Measurements from ENCODE around the gene WDR43.

WDR43 gene

DNA sequence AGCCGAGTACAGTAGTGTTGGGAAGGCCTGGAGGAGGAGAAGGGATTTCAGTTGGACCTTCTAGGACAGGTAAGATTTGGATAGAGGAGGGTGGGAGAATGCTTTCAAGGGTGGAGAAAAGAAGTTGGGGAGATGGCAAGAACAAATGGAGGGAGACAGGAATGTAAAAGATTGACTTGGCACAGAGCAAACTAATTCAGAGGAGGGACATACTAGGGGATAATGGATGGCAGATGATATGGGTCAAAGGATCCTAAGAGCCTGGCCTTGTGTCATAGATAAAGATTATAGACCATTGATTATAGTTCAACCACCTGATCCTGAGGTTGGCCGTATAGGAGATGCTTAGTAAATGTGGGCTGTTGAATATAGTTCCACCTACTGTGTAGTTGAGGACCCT is 12.4 kb downstream of the WDR43 start:
- H3K27ac ChIP-seq = no peak overlapping the region
- no peak overlapping the region for H3K4me3 ChIP-seq

DNA sequence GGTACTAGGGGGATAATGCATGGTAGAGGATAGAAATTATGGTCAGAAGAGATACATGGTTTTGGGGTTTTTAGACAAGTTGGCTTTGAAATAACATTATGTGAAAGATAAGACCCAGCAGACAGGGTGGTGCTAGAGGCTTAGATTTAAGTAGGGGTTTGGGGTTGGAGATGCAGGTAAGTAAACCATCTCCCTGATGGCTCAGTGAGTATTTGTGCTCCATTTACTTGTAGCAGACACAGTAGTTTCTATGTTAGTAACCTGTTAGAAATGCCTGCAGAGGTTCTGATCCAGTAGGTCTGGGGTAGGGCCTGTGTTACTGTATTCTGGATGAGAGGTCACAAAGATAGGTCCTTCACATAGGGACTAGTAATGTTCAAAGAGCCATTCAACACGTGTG is 13.7 kb downstream of the WDR43 start:
- Histone ChIP-seq H3K27ac (no peak overlapping the region), H3K4me3 (no peak overlapping the region)

DNA sequence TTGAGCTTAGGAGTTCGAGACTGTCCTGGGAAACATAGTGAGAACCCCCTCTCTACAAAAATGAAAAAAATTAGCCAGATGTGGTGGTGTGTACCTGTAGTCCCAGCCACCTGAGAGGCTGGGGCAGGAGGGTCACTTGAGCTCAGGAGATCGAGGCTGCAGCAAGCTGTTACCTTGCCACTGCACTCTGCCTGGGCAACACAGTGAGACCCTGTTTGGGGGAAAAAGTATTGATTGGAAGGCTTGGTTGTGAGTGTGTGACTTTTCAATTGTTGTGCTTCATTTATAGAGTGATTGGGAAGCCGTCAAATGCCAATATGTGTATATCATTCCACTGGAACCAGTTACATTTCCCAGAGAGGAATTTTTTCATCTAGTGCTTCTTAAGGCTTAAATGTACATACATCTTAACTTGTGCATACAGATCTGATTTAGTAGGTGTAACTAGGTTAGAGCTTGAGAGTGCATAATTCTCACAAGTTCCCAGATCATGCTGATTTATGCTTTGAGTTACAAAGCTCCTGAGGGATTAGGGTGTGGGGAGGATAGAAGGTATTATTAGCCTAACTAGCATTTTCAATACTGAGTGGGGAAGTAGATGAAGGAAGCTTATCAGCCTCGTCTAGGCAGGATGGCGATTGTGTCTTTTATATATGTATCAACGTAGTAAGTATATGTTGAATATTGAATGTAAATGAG is 15.3 kb downstream of the WDR43 start:
- H3K27ac ChIP-seq = no peak overlapping the region

DNA sequence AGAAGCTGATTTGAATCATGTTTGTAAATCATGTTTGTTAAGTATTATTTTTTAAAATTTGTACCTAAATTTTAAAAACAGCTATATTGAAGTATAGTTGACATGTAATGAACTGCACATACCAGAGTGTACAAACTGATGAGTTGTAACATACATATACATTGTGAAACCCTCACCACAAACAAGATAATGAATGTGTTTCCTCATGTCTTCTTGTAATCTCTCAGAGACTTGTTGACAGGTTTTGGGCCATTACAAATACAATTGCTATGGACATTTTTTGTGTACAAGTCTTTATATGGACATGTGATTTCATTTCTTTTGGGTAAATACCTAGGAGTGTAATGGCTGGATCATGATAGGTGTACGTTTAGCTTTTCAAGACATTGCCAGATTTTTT is 21.5 kb downstream of the WDR43 start:
- Histone ChIP-seq H3K4me3 (no peak overlapping the region), H3K27ac (no peak overlapping the region)

More for the DNA sequence above, 15.3 kb downstream of the WDR43 start:
- no peak overlapping the region for H3K4me3 ChIP-seq

DNA sequence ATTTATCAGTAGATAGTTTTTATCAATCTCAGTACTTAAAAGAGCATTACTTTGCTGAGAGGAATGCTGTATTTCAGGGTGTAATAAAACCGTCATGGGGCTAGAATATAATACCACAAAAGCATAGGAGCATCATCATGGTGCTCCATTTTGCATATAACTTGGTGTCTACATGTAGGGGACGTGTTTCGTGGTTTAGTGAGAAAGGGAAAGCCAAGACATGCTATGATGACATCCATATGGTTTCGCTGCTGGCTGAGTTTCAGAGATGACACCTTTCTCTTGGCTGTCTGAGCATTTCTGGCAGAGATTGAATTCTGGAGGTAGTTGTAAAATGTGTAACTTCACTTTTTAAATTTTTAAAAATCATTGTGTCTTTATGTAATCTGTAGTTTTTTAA is 32.4 kb downstream of the WDR43 start:
- Histone ChIP-seq H3K27ac (peak overlapping the region in 1 of 21 experiments; percentile 28), H3K4me3 (no peak overlapping the region)

DNA sequence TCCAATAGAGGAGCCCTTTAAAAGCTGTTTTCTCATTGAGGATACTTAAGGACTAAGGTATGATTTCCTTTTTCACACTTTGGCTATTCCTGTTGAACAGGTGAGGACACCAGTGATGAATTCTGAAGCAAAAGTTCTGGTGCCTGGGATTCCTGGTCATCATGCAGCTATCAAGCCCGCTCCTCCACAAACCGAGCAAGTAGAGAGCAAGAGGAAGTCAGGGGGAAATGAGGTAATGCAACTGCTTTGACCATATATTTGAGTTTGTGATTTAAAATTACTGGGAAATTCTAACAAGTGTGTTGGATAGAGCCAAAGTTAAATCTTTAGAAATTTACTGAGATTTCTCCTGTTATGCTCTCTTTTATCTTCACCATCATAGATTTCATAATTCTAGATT is 33.0 kb downstream of the WDR43 start:
- peak overlapping the region in 4 of 21 experiments; percentile 6 to 28 (median 16) for H3K27ac ChIP-seq
- H3K4me3 ChIP-seq = no peak overlapping the region

DNA sequence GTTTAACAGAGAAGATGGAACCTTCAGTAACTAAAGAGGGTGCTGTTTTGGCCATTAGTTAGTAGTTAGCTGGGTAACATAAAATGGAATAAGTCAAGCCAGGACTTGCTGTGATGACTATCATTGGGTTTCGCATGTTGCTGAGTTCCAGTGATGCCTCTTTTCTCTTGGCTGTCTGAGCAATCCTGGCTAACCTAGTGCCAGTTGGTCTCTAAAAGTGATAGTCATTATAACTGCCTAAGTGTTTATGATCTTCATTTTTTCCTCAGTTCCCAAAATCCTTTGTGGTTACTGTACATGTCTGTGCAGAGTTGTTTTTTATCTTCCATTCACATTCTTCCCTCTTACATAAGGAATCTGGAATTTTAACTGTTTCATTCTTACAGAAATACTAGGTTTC is 33.4 kb downstream of the WDR43 start:
- Histone ChIP-seq H3K27ac (peak overlapping the region in 4 of 21 experiments; percentile 1 to 28 (median 17)), H3K4me3 (no peak overlapping the region)

DNA sequence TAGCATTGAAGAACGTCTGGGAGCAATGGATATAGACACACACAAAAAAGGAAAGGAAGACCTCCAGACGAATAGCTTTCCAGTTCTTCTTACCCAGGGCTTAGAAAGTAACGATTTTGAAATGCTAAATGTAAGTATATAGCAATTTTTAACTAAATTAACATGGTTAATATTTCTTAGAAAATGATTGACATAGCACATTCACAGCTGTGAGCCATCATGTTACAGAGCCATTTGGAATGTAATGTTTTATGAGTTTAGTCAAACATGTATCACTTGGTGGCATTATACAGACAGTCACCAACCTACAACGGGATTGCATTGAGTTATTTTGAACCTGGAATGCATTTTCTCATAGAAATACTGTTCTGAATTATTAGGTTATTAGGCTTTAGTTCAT is 35.1 kb downstream of the WDR43 start:
- no peak overlapping the region for H3K4me3 ChIP-seq
- no peak overlapping the region for H3K27ac ChIP-seq

DNA sequence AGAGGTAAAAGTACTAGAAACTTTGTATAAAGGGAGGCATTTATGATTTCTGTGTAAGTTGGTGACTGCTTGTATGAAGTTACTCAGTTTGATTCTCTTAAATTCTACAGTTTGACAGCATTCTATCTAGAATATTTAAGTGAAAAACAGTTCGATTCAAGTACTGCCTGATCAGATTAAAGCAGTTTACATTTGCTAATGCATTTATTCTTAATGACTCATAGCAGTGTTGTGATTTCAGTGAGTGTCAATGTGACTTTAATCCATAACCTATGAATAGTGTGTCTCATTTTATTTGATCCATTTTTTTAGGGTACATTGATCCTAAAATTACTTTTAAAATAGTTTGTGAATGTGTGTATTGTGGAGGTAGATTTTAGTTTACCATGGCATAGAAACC is 35.7 kb downstream of the WDR43 start:
- H3K4me3 ChIP-seq = no peak overlapping the region
- no peak overlapping the region for H3K27ac ChIP-seq

DNA sequence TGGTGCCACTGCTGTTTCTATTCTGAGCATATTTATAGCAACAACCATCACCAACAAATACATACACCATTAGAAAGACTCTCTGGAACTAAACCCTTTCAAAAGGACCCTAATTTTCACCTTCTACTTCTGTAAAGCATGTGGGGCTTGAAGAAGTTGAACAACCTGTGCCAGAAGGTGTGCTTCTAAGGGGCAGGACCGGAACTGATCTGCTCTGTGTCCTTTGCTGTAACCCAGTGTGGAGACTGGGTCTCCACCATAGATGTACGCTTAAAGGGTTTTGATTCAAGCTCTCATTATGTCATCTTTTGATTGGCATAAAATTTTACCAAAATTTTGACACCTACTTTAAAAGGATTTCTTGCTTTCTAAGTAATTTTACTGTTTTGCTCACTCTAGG is 40.3 kb downstream of the WDR43 start:
- Histone ChIP-seq H3K4me3 (no peak overlapping the region), H3K27ac (no peak overlapping the region)

DNA sequence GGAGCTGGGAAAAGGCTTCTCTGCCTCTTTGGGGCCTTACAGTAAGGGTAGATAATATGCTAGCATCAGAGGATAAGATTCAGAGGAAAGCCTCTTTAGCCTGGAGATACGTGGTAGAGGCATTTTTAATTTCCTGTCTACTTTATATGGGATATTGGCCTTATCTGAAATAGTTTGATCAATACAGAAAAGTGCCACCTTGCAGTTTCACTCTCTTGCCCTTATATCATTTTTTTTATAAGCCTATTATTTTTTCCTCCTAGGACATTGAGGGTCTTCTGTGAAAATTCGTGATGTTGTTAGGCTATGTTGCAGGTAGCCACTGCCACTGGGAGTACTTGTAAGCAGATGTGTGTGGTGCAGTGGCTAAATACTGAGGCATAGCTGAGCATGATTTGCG is 46.5 kb downstream of the WDR43 start:
- Histone ChIP-seq H3K4me3 (no peak overlapping the region), H3K27ac (no peak overlapping the region)

DNA sequence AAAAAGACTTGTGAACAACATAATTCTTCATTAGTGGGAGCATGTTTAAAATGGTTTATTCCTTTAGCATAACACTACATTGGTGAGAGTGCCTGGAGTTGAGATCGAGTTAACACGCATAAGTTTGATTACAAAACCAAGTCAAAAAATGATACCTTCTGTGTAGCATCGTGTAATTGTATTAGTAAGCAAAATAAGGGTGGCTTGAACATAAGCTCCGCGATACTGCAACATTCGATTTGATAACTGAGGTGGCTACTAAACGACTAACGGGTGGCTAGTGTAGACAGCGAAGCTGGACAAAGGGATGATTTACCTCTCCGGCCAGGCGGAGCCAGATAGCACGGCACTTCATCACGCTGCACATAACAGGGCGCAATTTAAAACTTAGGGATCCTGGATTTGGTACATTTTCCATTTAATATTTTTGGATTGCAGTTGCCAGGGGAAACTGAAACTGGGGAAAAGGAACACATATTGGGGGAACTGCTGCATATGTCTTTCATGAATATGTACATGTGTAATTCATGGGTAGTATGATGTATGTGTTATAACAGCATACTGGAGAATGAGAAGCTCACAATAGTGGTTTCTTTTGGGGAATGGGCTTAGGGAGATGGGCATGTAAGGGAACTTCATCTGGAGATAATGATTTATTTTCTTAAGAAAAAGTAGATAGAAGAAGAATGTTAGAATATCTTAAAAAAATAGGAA is 50.2 kb downstream of the WDR43 start:
- H3K27ac ChIP-seq = no peak overlapping the region
- H3K4me3 ChIP-seq = no peak overlapping the region

DNA sequence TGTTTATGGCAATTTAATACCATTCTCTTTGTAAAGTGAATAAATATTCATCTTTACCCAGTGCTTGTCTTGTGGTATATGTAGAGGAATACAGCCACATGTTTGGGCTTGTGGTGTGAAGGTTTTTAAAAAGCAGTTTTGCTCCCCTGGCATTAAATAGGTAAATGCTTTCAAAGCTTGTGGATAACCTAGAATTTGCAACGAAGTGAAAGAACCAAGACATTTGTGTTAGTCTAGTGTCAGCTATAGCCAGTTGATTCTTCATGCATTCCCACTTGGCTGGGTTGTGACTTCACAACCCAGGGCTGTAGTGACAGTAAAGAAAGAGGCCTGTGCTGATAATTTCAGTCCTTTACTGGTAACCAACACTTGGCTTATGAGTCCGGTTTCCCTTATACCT is 53.7 kb downstream of the WDR43 start:
- no peak overlapping the region for H3K27ac ChIP-seq
- H3K4me3 ChIP-seq = no peak overlapping the region

DNA sequence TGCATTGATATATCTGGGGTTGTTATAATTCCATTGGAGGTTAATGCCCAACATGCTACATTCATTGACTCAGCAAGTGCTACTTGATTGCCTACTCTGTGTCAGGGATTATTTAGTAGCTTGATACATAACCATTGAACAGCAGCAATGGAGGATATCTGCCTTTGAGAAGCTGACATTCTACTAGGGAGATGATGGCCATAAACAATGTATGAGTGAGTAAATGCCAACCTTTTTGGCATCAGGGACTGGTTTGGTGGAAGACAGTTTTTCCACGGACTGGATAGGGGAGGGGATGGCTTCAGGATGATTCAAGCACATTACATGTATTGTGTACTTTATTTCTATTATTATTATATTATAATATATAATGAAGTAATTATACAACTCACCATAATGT is 54.7 kb downstream of the WDR43 start:
- H3K27ac ChIP-seq = no peak overlapping the region
- H3K4me3 ChIP-seq = no peak overlapping the region

DNA sequence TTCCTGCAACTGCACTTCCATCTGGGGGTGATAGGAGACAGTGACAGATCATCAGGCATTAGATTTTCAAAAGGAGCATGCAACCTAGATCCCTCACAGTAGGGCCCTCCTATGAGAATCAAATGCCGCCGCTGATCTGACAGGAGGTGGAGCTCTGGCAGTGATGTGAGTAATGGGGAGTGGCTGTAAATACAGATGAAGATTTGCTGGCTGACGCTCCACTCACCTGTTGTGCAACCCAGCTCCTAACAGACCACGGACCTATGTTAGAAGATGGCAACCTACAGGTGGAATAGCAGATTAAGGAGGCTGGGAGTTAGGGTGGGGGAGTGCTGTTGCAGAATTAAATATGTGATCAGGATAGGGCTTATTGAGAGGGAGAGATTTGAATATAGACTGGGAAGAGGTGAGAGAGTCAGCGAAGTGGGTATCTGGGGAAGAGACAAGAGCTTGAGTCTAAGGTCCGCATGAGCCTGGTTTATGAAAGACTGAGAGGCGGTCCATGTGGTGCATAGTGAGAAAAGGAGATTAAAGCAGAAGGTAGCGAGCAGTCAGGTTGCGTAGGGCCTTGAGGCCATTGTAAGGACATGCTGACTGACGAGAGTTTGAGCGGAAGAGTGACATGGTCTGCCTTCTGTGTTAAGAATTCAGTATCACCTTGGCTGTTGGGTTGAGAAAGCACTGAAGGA is 55.3 kb downstream of the WDR43 start:
- H3K27ac ChIP-seq = no peak overlapping the region
- H3K4me3 ChIP-seq = no peak overlapping the region

DNA sequence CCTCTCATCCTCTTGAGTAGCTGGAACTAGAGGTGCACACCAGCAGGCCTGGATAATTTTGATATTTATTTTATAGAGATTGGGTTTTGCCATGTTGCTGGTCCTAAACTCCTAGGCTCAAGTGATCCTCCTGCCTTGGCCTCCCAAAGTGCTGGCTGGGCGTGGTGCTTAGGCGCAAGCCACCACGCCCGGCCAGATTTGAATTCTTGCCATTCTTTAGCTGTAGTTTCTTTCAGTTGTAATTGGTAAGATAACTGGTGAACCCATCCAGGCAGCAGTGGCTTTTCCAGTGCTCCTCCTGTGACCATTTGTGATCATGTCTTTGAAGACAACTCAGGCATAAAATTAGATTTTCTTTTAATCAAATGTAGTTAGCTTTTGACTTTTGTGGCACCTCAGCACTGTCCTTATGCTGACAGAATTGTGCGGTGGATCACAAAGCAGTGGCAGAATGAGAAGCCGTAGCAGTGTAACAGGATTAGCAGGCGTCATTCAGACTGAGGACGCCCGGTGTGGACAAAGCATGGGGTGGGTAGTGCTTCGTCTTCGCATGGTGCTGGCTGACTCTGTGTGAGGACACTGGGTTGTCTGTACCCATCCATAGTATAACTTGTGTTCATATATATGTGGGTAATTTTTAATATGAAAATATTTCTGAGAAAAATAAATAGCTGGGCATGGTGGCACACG is 56.6 kb downstream of the WDR43 start:
- H3K27ac ChIP-seq = peak overlapping the region in 3 of 21 experiments; percentile 18 to 43 (median 32)
- H3K4me3 ChIP-seq = no peak overlapping the region

DNA sequence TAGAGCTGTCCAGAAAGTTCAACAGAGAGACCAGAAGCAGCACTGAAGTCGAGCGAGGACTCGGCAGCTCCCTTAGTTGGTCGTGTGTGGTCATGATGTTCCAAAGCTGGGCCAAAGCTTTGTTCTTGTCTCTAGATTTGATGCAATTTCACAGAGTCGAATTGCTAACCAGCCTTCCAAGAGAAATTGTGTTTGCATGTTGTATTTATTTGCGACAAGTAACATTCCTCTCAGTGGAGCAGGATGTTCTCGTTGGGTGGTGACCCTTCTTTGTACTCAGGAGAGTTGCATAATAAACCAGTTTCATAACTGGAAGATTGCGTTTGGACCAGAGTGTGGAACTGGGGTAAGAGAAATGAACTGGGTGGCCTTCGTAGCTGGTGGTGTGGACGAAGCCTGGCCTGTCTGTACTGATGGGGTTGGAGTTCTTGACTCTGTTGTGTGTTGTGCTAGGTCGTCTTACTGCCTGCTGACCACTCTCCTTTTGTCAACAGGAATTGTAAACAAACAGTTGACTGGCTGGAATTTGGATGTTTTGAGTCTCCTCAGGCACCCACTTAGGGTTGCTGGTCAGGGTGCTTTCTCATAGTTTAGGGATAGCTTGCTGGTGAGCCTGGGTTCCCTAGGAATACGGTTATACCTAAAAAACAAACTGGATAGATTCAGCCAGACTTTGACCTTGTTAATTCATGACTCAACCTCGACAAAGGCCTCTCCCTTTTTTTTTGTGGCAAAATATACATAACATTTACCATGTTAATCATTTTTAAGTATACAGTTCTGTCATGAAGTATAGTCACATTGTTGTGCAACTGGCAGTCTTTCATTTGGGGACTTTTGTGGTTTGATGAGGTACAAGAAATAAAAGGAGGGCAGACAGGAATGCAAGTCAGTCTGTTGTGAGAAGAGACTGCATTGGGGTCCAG is 57.7 kb downstream of the WDR43 start:
- Histone ChIP-seq H3K27ac (peak overlapping the region in 11 of 21 experiments; percentile 6 to 69 (median 34)), H3K4me3 (no peak overlapping the region)

DNA sequence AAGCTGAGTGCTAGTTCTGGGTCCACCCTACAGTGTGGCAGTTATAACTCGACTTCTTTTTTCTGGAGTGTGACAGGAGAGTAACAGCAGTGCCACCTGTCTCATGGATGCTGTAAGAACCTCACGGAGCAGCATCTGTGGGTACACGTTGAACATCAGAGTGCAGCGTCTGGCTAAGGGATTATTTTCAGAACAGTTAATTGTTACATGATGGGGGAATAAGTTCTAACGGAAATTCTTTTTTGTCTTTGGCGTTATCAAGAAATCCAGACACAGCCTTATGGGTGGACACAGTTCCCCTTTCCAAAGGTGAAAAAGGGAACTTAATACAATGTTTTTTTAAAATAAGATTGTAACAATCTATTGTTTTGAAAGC is 58.4 kb downstream of the WDR43 start:
- Histone ChIP-seq H3K27ac (peak overlapping the region in 1 of 21 experiments; percentile 43), H3K4me3 (no peak overlapping the region)

DNA sequence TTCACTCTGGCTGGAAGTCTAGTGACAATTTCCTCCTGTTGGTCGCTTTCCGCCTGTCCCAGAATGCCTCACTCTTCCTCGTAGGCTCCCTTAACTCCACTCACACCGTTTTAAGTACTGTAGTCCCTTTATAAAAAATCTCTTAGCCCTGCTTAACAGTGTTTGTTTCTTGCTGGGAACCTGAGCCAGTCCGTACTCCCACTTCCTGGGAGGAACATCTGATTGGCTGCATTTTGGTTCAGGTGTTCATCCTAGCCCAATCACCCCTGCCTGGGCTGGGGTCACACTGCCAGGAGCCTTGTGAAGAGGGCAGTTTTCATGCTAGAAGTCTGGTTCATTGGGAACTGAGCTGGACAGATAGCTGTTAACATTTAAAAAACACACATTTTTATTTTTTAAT is 61.0 kb downstream of the WDR43 start:
- H3K27ac ChIP-seq = no peak overlapping the region

More for the DNA sequence above, 61.0 kb downstream of the WDR43 start:
- no peak overlapping the region for H3K4me3 ChIP-seq
